ENCODE measurements around the gene MICAL2.

The MICAL2 gene

GRCh38 chr11:12174128-12174476 is 63.7 kb downstream of the MICAL2 start:
- DNase-seq = no peak

GRCh38 chr11:12174477-12175143 is 64.2 kb downstream of the MICAL2 start:
- no peak for DNase-seq

- no peak for DNase-seq
Measured at GRCh38 chr11:12175694-12176241, 65.4 kb downstream of the MICAL2 start.

GRCh38 chr11:12176410-12176809 is 66.0 kb downstream of the MICAL2 start:
- DNase-seq = no peak

GRCh38 chr11:12177739-12178338 is 67.4 kb downstream of the MICAL2 start:
- no peak for DNase-seq

- DNase-seq = peak; percentile 70
Measured at GRCh38 chr11:12179019-12179418, 68.6 kb downstream of the MICAL2 start.

GRCh38 chr11:12179531-12179930 is 69.1 kb downstream of the MICAL2 start:
- peak; percentile 34 for DNase-seq

- no peak for DNase-seq
Measured at GRCh38 chr11:12180257-12181205, 70.1 kb downstream of the MICAL2 start.

GRCh38 chr11:12182302-12182675 is 71.9 kb downstream of the MICAL2 start:
- DNase-seq = no peak

- DNase-seq = no peak
Measured at GRCh38 chr11:12182676-12183541, 72.5 kb downstream of the MICAL2 start.

GRCh38 chr11:12183827-12184620 is 73.6 kb downstream of the MICAL2 start:
- no peak for DNase-seq

GRCh38 chr11:12184699-12185098 is 74.3 kb downstream of the MICAL2 start:
- no peak for DNase-seq

- no peak for DNase-seq
Measured at GRCh38 chr11:12185106-12185690, 74.8 kb downstream of the MICAL2 start.

- DNase-seq = peak; percentile 18
Measured at GRCh38 chr11:12185914-12186313, 75.5 kb downstream of the MICAL2 start.

- DNase-seq = no peak
Measured at GRCh38 chr11:12186701-12187100, 76.3 kb downstream of the MICAL2 start.

GRCh38 chr11:12187399-12187798 is 77.0 kb downstream of the MICAL2 start:
- no peak for DNase-seq

- no peak for DNase-seq
Measured at GRCh38 chr11:12188548-12189317, 78.3 kb downstream of the MICAL2 start.

GRCh38 chr11:12189543-12190235 is 79.3 kb downstream of the MICAL2 start:
- no peak for DNase-seq

GRCh38 chr11:12190511-12190910 is 80.1 kb downstream of the MICAL2 start:
- DNase-seq = no peak

Measured in NCI-H2029 treated with DMSO at 0.1 percent for 48 hours (cell line).